ENCODE data around the gene SAMD4A.

The SAMD4A gene

DNA sequence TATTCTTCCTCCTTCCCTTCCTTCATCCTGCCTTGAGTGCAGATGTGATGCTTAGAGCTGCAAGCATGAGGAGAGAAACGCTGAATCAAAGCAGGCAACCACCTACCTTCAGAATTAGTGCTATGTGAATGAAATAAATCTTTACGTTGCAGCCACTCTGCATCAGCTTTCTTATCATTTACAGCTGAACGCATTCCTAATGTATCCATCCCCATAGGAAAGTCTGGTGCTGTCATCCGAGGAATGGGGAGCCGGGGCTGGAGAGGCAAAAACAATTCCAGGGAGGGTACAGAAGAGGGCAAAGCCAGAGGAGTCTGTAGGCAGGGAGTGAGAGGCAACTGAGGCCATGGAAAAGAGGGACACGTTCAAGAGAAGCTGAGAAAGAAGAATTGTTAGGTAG, 245.7 kb downstream of the SAMD4A start:
- TF ChIP-seq, protein P1, sequence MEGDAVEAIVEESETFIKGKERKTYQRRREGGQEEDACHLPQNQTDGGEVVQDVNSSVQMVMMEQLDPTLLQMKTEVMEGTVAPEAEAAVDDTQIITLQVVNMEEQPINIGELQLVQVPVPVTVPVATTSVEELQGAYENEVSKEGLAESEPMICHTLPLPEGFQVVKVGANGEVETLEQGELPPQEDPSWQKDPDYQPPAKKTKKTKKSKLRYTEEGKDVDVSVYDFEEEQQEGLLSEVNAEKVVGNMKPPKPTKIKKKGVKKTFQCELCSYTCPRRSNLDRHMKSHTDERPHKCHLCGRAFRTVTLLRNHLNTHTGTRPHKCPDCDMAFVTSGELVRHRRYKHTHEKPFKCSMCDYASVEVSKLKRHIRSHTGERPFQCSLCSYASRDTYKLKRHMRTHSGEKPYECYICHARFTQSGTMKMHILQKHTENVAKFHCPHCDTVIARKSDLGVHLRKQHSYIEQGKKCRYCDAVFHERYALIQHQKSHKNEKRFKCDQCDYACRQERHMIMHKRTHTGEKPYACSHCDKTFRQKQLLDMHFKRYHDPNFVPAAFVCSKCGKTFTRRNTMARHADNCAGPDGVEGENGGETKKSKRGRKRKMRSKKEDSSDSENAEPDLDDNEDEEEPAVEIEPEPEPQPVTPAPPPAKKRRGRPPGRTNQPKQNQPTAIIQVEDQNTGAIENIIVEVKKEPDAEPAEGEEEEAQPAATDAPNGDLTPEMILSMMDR (IDR thresholded peaks at IDR 0.05; ENCODE audit: extremely low read depth, missing control alignments): no peak
- no peak for DNase-seq (ENCODE audit: low spot score)

DNA sequence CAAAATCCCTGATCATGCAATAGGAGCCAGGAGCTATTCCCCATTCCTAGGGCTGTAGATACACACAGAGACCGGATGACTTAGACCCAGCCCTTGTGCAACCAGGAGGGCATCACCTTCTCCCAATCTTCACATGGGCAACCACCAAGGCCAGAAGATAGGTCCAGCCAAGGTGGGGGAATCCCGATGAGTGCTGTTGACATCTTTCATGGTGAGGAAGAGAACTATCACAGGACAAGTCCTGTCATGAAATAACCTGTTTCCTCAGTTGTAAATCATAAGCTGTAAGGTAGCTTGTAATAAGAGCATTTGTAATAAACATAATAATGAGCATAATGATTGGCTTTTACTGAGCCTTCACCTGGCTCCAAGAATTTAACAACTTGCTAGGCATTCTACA, 246.2 kb downstream of the SAMD4A start:
- TF ChIP-seq, protein P1 (IDR thresholded peaks at IDR 0.05; ENCODE audit: extremely low read depth, missing control alignments): no peak
- DNase-seq (ENCODE audit: low spot score): no peak

DNA sequence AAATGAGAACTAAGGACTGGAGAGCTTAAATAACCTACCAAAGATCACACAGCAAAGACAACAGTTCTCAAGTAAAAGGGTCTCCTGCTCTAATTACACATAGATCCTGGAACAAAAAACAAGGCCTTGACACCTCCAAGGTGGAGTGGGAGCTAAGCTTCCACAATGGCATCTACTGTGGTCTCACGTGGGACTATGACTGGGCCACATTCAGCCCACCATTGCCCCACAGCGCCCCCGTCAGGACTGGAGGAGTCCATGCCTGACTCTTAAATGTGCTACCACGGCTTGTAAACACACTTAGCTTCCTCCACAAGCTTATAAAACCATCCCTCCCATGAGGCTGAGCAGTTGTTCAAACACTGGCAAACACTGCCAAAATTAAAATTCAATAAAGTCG, 247.1 kb downstream of the SAMD4A start:
- TF ChIP-seq, protein P1 (IDR thresholded peaks at IDR 0.05; ENCODE audit: extremely low read depth, missing control alignments): no peak
- DNase-seq (ENCODE audit: low spot score): no peak

DNA sequence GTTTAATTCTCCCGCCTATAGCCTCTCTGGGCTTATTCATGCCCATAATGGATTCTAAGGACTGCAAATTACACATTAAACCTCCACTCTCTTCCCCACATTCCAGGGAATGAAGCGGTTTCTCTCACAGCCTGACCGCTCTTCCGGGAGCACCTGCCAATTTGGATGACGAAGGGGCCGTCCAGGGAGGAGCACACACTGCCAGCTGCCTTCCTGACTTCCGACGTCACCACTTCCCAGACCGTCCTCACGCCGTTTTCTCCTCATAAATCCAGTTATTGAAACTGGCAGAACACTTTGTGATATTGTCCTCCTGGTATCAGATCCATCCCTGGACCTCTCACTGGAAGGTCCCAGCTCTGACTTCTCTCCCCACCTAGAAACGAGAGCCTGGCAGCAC, 248.1 kb downstream of the SAMD4A start:
- TF ChIP-seq, protein P1 (IDR thresholded peaks at IDR 0.05; ENCODE audit: extremely low read depth, missing control alignments): no peak
- no peak for DNase-seq (ENCODE audit: low spot score)

DNA sequence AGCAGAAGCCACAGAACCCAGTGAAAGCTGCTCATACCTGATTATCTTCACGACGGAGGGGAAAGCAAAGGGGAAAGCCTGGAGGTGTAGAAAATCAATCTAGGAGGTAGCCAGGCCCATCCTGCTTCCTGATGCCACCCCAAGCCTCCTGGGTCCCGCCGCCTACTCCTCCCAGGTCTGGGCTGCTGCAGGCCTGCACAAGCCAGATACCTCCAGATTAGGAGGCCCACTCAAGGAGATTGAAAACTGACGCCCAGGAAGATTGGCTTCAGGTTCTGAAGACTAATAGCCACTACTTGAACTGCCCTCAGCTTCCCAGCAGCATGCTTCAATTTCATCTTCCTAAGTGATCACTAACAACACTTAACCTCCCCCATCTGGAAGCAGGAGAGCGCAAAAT, 248.6 kb downstream of the SAMD4A start:
- no peak for DNase-seq (ENCODE audit: low spot score)
- TF ChIP-seq, protein P1 (IDR thresholded peaks at IDR 0.05; ENCODE audit: extremely low read depth, missing control alignments): no peak

DNA sequence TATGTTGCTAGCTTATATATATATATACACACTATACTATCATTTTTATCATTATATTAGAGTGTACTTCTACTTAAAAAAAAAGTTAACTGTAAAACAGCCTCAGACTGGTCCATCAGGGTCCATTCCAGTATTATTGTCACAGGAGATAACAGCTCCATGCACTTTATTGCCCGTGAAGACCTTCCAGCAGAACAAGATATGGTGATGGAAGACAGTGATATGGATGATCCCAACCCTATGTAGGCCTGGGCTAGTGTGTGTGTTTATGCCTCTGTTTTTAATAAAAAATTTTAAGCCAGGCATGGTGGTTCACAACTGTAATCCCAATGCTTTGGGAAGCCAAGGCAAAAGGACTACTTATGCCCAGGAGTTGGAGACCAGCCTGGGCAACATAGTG, 249.5 kb downstream of the SAMD4A start:
- DNase-seq (ENCODE audit: low spot score): no peak
- TF ChIP-seq, protein P1 (IDR thresholded peaks at IDR 0.05; ENCODE audit: extremely low read depth, missing control alignments): no peak

DNA sequence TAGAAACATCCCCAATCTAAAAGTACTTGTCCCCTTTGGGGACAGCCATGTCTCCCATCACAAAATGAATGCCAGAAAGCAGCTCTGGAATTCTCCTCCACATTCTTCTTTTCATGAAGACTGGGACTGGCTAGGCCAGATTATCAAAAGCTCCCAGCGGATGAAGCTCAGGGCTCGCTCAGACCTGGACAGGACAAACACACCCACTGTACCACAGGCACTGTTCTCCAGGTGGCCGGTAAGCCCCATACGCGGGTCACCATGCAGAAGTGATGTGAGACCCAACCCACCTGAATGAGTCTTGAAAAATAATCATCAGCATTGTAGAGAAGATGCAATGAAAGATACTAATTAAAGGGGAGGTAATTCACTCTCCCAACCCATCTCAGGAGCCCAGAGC, 250.6 kb downstream of the SAMD4A start:
- no peak for DNase-seq (ENCODE audit: low spot score)
- TF ChIP-seq, protein P1 (IDR thresholded peaks at IDR 0.05; ENCODE audit: extremely low read depth, missing control alignments): no peak
